Activated CD8-positive, alpha-beta memory T cell treated with anti-CD3 and anti-CD28 coated beads, Interleukin-2, amount 10 ng/mL, durations not matched to agents 7 days and 5 days (primary cell): ENCODE measurements around the gene FADD. TPM values are rescaled to one million over a fixed set of nuclear protein-coding genes. Genes with fewer than 3 reads are reported as not detected.

ENCODE experiments used
- ATAC-seq: fragments of 150-1000 bp; cut with Tn5 transposase; one replicate; pipeline ENCODE4 v1.10.0; 2021; ENCODE audit warnings: moderate library complexity
- CTCF ChIA-PET: fragments of 350-600 bp; sonication (Branson Sonifier 250); formaldehyde crosslinking; loops from one replicate; lab custom pipeline; 2021; ENCODE audit warnings: antibody characterized with exemption; lab: Charles Lee
- DNase-seq: peaks from one replicate; pipeline ENCODE4 v3.0.0-alpha.2; 2020
- H3K27ac Mint-ChIP-seq: one replicate; pipeline ENCODE4 v1.8.0; 2021; ENCODE audit warnings: mild to moderate bottlenecking, mixed read lengths
- H3K27me3 Mint-ChIP-seq: one replicate; pipeline ENCODE4 v1.8.0; 2021; ENCODE audit warnings: mixed read lengths
- H3K36me3 Mint-ChIP-seq: one replicate; pipeline ENCODE4 v1.8.0; 2021; ENCODE audit warnings: mild to moderate bottlenecking, mixed read lengths
- H3K4me1 Mint-ChIP-seq: one replicate; pipeline ENCODE4 v1.8.0; 2021; ENCODE audit warnings: mixed read lengths
- H3K4me3 Mint-ChIP-seq: one replicate; pipeline ENCODE4 v1.8.0; 2021; ENCODE audit warnings: mild to moderate bottlenecking, moderate library complexity, mixed read lengths
- H3K9me3 Mint-ChIP-seq: one replicate; pipeline ENCODE4 v1.8.0; 2022; ENCODE audit warnings: low read depth, mixed read lengths
- total RNA-seq, 2 experiments: library from RNA; stranded (reverse); gene quantifications; one replicate each; pipeline ENCODE4 v1.2.3, GENCODE V29; 2021

Gene FADD, protein sequence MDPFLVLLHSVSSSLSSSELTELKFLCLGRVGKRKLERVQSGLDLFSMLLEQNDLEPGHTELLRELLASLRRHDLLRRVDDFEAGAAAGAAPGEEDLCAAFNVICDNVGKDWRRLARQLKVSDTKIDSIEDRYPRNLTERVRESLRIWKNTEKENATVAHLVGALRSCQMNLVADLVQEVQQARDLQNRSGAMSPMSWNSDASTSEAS
- total RNA-seq: 10 to 100 TPM; 37.4 to 41.4 TPM

DNA sequence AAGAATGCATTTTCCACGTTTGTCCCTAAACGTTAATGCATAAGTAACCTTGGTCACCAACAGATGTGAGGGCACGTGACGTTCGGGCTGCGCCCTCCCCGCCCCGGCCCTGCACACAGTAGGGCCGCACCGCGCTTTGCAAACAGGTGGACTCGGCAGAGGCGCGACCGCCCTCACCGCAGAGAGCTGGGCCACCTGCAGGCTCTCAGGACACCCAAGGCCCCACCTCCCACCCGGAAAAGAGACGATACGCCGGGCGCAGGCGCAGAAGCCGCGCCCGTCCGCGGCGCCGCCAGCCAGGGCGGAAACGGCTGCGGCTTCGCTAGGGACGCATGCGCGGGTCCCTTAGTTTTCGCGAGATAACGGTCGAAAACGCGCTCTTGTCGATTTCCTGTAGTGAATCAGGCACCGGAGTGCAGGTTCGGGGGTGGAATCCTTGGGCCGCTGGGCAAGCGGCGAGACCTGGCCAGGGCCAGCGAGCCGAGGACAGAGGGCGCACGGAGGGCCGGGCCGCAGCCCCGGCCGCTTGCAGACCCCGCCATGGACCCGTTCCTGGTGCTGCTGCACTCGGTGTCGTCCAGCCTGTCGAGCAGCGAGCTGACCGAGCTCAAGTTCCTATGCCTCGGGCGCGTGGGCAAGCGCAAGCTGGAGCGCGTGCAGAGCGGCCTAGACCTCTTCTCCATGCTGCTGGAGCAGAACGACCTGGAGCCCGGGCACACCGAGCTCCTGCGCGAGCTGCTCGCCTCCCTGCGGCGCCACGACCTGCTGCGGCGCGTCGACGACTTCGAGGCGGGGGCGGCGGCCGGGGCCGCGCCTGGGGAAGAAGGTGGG is at the start of gene FADD:
TSS of gene FADD (plus strand) at position 377 of the 831 bp plus-strand sequence. CDS start at position 541, 164 bp downstream.
- Mint-ChIP-seq H3K4me3 (peak within 1 kb of the TSS; percentile 93), H3K27me3 (peaks cover 6% of the 10 kb centered on the region), H3K4me1 (peaks cover 34% of the 10 kb centered on the region), H3K9me3 (no peaks in the 10 kb centered on the region), H3K27ac (peak within 1 kb of the TSS; percentile 99), H3K36me3 (peaks cover 35% of the 10 kb centered on the region)
- CTCF ChIA-PET: interaction anchor here (0.7 to 1.5 kb wide), 2 partner anchors 67 to 528 kb away, joined by 3 to 4 read pairs; partner anchors contain the start of genes LTO1 and PPFIA1
- DNase-seq (peak; percentile 95), ATAC-seq (peak; percentile 74)

DNA sequence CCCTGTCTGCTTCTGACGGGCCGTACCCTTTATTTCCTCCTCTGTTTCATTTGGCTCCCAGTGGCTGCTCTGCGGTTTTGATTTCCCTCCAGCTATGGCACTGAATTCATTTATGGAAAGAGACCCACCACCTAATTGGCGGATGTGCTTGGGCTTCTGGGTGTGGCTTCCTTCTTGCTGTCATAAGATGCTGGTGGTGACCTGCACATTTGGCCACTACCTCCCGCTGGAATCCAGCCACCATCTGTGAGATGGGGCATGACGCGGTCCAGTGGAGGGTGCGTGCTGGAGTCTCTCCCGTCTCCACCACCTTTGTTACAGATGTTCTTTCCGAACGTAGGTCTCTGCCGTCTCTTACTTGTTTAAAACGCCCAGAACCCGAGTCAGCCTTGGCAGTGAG is 47.7 kb upstream of the FADD start:
- Mint-ChIP-seq H3K9me3 (no peaks in the 10 kb centered on the region), H3K4me1 (no peaks in the 10 kb centered on the region), H3K36me3 (no peaks in the 10 kb centered on the region), H3K27ac (no peak overlapping the region), H3K27me3 (no peaks in the 10 kb centered on the region), H3K4me3 (no peak overlapping the region)
- DNase-seq: no peak
- CTCF ChIA-PET: no interaction called here
- ATAC-seq: no peak

DNA sequence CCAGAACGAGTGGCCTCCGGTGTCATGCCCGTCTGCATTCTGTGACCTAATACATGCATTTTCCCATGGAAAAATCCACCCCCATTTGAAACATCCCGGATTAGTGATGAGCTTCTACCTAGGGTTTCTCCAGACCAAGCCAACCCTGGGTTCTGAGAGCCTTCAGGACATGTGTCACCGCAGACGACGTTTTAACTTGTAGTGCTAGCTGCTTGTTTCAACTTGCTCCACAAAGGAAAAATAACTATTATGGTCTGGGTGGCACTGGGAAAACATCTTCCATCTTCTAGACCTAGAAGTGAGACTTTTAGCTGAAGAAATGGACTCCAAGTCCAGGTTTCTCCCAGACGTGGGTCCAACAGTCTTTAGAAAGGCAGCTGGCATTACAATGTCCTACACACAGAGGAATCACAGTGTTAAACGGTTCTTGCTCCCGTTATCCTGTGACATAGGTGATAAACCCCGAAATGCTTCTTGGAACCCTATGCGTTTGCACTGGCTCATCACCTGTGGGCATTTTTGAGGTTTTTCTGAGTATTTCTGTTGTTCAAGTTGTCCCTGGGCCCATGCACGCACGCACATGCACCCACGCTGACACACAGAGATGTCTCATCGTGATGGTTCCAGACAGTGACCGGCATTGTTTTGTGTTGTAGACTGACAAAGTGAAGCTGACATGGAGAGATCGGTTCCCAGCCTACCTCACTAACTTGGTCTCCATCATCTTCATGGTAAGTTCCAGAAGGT is 46.6 kb upstream of the FADD start:
- ATAC-seq (no peak), DNase-seq (no peak)
- Mint-ChIP-seq H3K27me3 (no peaks in the 10 kb centered on the region), H3K27ac (no peak overlapping the region), H3K36me3 (no peaks in the 10 kb centered on the region), H3K4me3 (no peak overlapping the region), H3K9me3 (no peaks in the 10 kb centered on the region), H3K4me1 (no peaks in the 10 kb centered on the region)
- CTCF ChIA-PET: no interaction called here

DNA sequence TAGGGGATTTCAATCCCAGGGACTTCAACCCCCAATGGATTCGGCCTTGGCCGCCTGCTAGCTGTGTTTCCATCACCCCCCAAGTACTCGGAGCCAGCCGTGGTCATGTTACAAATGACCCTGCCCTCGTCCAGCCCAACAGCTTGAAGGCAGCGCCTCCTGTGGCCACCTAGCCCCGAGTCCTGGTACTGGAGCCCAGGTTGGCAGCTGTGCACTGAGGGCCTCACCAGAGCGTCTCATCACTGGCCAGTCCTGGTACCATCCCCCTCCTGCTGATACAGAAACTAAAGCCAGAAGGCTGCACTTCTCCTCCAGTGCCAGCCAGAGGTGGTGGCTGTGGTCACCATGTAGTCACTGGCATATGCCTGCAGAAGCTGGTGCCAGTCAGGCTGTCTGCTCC is 44.9 kb upstream of the FADD start:
- H3K36me3 Mint-ChIP-seq: no peaks in the 10 kb centered on the region
- no peaks in the 10 kb centered on the region for H3K27me3 Mint-ChIP-seq
- ATAC-seq (peak; percentile 16), DNase-seq (no peak)
- H3K4me3 Mint-ChIP-seq: no peak overlapping the region
- H3K27ac Mint-ChIP-seq: no peak overlapping the region
- H3K4me1 Mint-ChIP-seq: no peaks in the 10 kb centered on the region
- H3K9me3 Mint-ChIP-seq: no peaks in the 10 kb centered on the region
- CTCF ChIA-PET: interaction anchor here (1.1 kb wide), 1 partner anchor 15 kb away, joined by 3 read pairs; no protein-coding TSS in a partner anchor

DNA sequence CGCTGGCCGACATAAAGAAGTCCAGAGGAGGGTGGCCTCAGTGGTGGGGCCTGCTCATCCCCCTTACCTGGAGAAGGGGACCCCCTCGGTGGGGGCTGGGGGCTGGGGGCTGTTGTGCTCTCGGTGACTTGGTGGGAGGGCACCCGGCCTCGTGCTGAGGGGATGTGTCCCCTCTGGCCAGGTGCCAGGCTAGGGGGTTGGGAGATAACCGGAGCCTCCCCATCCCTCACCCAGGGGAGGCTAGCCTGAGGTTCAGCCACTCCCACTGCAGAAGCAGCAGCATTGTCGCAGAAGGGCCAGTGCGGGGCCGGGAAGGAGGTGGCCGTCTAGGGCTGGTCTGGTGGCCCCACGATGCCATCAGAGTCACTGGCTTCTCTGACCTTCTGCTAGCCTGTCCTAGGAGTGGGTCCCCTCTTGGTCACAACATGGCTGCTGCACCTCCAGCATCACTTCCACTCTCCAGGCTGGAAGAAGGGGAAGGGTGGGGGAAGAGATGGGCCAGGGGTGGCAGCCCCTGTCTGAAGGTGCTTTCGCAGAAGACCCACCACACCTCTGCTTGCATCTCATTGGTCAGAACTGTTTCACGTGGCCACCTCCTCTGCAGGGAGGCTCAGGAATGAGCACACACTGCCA is 44.2 kb upstream of the FADD start:
- no peak overlapping the region for H3K4me3 Mint-ChIP-seq
- no peak for DNase-seq
- H3K9me3 Mint-ChIP-seq: no peaks in the 10 kb centered on the region
- no peak overlapping the region for H3K27ac Mint-ChIP-seq
- no peak for ATAC-seq
- H3K36me3 Mint-ChIP-seq: no peaks in the 10 kb centered on the region
- H3K27me3 Mint-ChIP-seq: no peaks in the 10 kb centered on the region
- H3K4me1 Mint-ChIP-seq: no peaks in the 10 kb centered on the region
- CTCF ChIA-PET: no interaction called here

DNA sequence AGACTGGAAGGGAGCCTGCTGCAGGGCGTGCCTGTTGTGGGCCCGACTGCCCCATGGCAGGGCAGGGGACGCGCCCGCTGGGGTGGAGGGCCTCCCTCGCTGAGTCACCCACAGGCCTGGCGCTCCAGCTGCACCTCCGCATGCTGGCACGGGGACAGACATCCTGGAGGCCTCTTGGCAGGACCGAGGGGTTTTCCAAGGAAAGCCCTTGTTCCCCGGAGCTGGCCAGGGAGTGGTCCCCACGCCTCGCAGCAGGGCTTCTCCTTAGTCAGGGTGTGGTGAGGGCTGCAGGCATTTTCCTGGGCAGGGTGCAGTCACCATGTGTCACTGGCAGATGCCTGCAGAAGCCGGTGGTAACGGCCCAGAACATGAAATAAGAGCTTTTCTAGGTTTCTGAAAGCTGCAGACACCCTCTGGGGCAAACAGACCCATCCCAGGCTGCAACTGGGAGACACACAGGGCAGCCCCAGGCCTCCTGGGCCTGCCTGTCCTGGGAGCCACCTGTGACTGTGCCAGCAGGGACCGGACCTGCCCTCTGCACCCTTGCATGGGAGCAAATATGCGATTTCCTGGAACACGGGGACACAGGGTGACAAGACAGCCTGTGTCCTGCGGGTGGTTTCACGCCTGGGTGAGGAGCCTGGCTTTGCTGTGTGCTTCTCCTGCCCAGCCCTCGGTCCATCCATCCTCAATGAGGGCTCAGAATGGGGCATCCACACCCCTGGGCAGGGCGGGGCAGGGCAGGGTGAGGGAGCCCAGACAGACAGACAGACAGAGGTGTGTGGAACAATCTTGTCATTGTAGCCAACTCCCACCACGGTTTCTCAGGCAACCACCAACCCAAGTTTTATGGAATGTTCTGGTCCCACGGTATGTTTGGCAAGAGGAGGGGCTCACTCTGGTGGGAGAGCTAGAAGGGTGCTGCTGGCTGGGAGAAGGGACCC is 43.2 kb upstream of the FADD start:
- Mint-ChIP-seq H3K4me1 (no peaks in the 10 kb centered on the region), H3K9me3 (no peaks in the 10 kb centered on the region), H3K4me3 (no peak overlapping the region), H3K27ac (no peak overlapping the region), H3K27me3 (no peaks in the 10 kb centered on the region), H3K36me3 (no peaks in the 10 kb centered on the region)
- ATAC-seq (no peak), DNase-seq (no peak)
- CTCF ChIA-PET: no interaction called here

DNA sequence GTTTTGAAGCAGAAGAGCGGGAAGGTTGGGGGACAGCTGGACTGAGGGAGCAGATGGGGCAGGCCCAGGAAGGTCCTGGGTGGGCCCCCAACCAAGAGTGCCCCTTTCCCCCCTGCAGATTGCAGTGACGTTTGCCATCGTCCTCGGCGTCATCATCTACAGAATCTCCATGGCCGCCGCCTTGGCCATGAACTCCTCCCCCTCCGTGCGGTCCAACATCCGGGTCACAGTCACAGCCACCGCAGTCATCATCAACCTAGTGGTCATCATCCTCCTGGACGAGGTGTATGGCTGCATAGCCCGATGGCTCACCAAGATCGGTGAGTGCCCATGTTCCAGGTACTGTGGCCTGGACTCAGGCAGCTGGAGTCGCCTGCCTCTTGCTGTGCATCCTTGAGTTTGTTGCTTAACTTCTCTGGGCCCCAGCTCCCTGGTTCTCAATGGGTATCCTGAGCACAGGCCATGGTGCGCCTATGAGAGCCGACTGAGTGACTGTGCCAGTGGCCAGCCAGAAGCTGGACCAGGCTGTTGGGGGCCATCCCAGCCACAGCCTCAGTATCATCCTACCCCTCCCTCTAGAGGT is 42.0 kb upstream of the FADD start:
- Mint-ChIP-seq H3K9me3 (no peaks in the 10 kb centered on the region), H3K4me1 (no peaks in the 10 kb centered on the region), H3K36me3 (no peaks in the 10 kb centered on the region), H3K4me3 (no peak overlapping the region), H3K27me3 (no peaks in the 10 kb centered on the region), H3K27ac (no peak overlapping the region)
- ATAC-seq (no peak), DNase-seq (no peak)
- CTCF ChIA-PET: no interaction called here

DNA sequence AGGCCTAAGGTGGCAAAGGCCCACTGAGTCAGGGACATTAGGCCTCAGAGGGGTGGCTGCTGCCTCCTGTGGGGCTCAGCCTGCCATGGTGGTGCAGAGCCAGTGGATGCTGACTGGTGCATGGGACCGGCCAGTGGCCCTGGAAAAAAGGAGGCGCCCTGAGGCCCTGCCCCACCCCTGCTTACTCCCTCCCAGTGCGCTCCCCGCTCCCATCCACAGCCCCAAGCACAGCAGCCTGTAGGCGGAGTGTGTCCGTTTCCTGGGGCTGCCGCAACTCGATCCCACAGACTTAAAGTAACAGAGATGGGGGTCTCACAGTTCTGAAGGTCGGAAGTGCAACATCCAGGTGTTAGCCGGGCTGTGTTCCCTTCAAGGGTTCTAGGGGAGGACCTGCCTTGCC is 38.4 kb upstream of the FADD start:
- Mint-ChIP-seq H3K9me3 (no peaks in the 10 kb centered on the region), H3K27ac (no peak overlapping the region), H3K4me3 (no peak overlapping the region), H3K4me1 (no peaks in the 10 kb centered on the region), H3K27me3 (no peaks in the 10 kb centered on the region), H3K36me3 (no peaks in the 10 kb centered on the region)
- ATAC-seq (no peak), DNase-seq (no peak)
- CTCF ChIA-PET: no interaction called here

DNA sequence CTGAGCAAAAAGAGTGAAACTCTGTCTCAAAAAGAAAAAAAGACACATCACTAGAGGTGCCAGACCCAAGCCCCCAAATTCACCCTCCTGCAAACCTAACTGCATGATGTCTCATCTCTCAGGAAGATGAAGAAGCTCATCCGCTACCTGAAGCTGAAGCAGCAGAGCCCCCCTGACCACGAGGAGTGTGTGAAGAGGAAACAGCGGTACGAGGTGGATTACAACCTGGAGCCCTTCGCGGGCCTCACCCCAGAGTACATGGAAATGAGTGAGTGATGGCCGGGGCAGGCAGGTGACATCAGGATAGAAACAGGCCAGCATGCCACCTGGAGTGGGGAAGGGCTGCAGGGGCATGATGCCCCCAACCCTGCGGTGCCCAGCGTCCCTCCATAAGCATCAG is 36.0 kb upstream of the FADD start:
- H3K4me1 Mint-ChIP-seq: no peaks in the 10 kb centered on the region
- CTCF ChIA-PET: no interaction called here
- H3K4me3 Mint-ChIP-seq: no peak overlapping the region
- no peak overlapping the region for H3K27ac Mint-ChIP-seq
- ATAC-seq (no peak), DNase-seq (no peak)
- H3K9me3 Mint-ChIP-seq: no peaks in the 10 kb centered on the region
- H3K27me3 Mint-ChIP-seq: no peaks in the 10 kb centered on the region
- H3K36me3 Mint-ChIP-seq: no peaks in the 10 kb centered on the region

DNA sequence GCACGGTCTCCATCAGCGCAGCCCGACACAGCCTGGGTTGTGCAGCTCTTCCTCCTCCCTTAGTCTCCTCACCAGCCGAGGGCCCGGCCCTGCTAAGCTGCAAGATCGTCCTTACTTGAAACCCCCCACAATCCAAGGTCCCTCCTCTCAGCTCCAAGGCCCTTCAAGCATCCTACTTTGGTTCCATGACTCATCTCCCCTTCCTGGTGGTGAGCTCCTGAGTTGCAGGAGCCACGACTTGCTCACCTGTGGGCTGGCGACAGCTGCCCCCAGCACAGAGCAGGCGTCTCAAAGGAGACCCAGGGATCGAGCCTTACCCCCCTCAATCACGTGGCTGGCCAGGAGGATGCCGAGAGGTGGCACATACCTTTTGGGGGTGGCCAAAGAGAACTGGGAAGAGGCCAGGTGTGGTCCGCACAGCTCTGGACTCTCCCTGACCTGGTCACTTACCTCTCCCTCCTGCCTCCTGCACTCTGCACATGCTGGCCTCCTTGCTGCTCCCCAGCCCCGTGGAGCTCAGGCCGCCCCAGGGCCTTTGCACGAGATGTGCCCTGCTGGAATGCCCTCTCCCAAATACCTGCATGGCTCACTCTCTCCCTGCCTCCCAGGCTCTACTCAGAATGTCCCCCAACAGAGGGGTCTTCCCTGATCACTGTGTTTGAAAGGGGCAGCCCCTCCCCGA is 35.2 kb upstream of the FADD start:
- Mint-ChIP-seq H3K27me3 (peaks cover under 1% of the 10 kb centered on the region), H3K27ac (no peak overlapping the region), H3K9me3 (no peaks in the 10 kb centered on the region), H3K4me3 (no peak overlapping the region), H3K4me1 (no peaks in the 10 kb centered on the region), H3K36me3 (no peaks in the 10 kb centered on the region)
- CTCF ChIA-PET: no interaction called here
- DNase-seq (no peak), ATAC-seq (no peak)

DNA sequence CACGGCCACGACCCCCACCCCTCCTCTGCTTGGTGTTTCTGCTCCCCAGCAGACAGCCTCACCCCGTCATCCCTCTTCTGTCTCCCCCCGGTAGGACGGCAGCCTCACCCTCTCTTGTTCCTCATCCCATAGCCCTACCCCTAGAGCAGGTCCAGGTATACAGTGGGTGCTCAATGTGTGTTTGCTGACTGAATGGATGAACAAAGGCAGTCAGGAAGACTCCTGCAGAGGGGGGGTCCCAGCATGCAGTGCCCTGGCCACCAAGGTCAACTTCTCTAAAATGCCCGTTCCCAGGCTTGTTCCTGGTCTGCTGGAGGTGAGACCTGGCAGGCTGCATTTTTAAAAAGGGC is 34.7 kb upstream of the FADD start:
- no peaks in the 10 kb centered on the region for H3K36me3 Mint-ChIP-seq
- H3K27me3 Mint-ChIP-seq: peaks cover 2% of the 10 kb centered on the region
- CTCF ChIA-PET: no interaction called here
- H3K27ac Mint-ChIP-seq: no peak overlapping the region
- no peaks in the 10 kb centered on the region for H3K9me3 Mint-ChIP-seq
- no peaks in the 10 kb centered on the region for H3K4me1 Mint-ChIP-seq
- no peak for ATAC-seq
- DNase-seq: no peak
- H3K4me3 Mint-ChIP-seq: no peak overlapping the region

DNA sequence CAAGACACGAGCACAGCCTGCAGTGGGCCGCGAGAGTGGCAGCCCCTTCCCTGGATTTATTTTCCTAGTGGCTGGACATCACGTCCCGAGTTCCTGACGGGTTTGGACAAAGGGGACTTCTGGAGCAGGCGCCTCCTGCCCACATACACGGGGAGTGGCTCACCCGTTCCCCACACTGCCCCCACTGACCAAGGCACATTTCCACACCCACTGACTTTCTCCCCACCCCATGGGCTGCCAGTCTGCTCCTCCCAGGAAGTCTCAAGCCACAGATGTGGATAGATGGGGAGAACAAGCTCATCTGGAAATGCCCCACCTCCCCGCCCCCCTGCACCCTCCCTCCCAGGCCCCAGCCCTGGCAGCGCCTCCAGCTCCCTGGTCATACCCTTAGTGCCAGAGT is 34.0 kb upstream of the FADD start:
- peaks cover 2% of the 10 kb centered on the region for H3K27me3 Mint-ChIP-seq
- no peak for DNase-seq
- no peaks in the 10 kb centered on the region for H3K9me3 Mint-ChIP-seq
- H3K4me3 Mint-ChIP-seq: no peak overlapping the region
- H3K27ac Mint-ChIP-seq: no peak overlapping the region
- no peaks in the 10 kb centered on the region for H3K36me3 Mint-ChIP-seq
- CTCF ChIA-PET: no interaction called here
- no peak for ATAC-seq
- H3K4me1 Mint-ChIP-seq: no peaks in the 10 kb centered on the region
